Nephron progenitor cell (in vitro differentiated cells): ENCODE results near the gene CALML6.

ENCODE experiments used
- DNase-seq: peaks from one replicate; pipeline ENCODE4 v3.0.0; 2021
- H3K27ac Mint-ChIP-seq: 2 replicates; pipeline ENCODE4 v1.8.0; 2021; ENCODE audit warnings: mild to moderate bottlenecking, moderate library complexity, mixed read lengths
- H3K27me3 Mint-ChIP-seq: 2 replicates; pipeline ENCODE4 v1.8.0; 2021; ENCODE audit warnings: mild to moderate bottlenecking, low read depth, mixed read lengths; ENCODE audit not compliant: poor library complexity
- H3K36me3 Mint-ChIP-seq: 2 replicates; pipeline ENCODE4 v1.8.0; 2021; ENCODE audit warnings: low read depth, mixed read lengths
- H3K4me1 Mint-ChIP-seq: 2 replicates; pipeline ENCODE4 v1.8.0; 2021; ENCODE audit warnings: mixed read lengths
- H3K4me3 Mint-ChIP-seq: 2 replicates; pipeline ENCODE4 v1.8.0; 2021; ENCODE audit warnings: mild to moderate bottlenecking, moderate library complexity, mixed read lengths
- H3K9me3 Mint-ChIP-seq: 2 replicates; pipeline ENCODE4 v1.8.0; 2021; ENCODE audit warnings: mild to moderate bottlenecking, moderate library complexity, mixed read lengths
- TF ChIP-seq, protein P1 (sequence below): fragments of 200-600 bp; sonication (generic); IDR thresholded peaks from 2 replicates; pipeline ENCODE4 v1.5.0; 2021; ENCODE audit warnings: antibody characterized with exemption

CALML6 gene

GRCh38 chr1:1874901-1875300, 40.2 kb upstream of the CALML6 start:
- Mint-ChIP-seq H3K4me3 (no peak overlapping the region), H3K27ac (no peak overlapping the region), H3K36me3 (peaks cover 96% of the 10 kb centered on the region), H3K4me1 (peaks cover 15% of the 10 kb centered on the region), H3K27me3 (peaks cover 2% of the 10 kb centered on the region), H3K9me3 (peaks cover 74% of the 10 kb centered on the region)
- DNase-seq = no peak
- TF ChIP-seq, protein P1, sequence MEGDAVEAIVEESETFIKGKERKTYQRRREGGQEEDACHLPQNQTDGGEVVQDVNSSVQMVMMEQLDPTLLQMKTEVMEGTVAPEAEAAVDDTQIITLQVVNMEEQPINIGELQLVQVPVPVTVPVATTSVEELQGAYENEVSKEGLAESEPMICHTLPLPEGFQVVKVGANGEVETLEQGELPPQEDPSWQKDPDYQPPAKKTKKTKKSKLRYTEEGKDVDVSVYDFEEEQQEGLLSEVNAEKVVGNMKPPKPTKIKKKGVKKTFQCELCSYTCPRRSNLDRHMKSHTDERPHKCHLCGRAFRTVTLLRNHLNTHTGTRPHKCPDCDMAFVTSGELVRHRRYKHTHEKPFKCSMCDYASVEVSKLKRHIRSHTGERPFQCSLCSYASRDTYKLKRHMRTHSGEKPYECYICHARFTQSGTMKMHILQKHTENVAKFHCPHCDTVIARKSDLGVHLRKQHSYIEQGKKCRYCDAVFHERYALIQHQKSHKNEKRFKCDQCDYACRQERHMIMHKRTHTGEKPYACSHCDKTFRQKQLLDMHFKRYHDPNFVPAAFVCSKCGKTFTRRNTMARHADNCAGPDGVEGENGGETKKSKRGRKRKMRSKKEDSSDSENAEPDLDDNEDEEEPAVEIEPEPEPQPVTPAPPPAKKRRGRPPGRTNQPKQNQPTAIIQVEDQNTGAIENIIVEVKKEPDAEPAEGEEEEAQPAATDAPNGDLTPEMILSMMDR = no peak

DNA sequence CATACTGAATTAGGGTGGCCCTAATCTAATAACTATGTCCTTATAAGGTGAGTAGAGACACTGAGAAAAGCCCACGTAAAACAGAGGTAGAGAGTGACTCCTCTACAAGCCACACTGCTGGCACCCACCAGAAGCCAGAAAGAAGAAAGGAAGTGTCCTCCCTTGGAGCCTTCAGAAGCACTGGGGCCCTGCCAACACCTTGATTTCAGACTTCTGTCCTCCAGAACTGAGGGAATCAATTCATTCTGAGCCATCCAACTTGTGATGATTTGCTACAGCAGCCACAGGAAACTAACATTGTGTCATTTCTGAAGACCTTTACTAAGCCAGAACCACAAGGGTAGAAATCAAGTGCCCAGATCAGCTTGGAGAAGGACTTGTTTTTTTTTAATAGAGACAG, 39.1 kb upstream of the CALML6 start:
- DNase-seq = no peak
- peaks cover 20% of the 10 kb centered on the region for H3K4me1 Mint-ChIP-seq
- no peak overlapping the region for H3K4me3 Mint-ChIP-seq
- H3K27me3 Mint-ChIP-seq = peaks cover 2% of the 10 kb centered on the region
- peaks cover 93% of the 10 kb centered on the region for H3K36me3 Mint-ChIP-seq
- H3K27ac Mint-ChIP-seq = no peak overlapping the region
- TF ChIP-seq, protein P1 = no peak
- peaks cover 64% of the 10 kb centered on the region for H3K9me3 Mint-ChIP-seq

DNA sequence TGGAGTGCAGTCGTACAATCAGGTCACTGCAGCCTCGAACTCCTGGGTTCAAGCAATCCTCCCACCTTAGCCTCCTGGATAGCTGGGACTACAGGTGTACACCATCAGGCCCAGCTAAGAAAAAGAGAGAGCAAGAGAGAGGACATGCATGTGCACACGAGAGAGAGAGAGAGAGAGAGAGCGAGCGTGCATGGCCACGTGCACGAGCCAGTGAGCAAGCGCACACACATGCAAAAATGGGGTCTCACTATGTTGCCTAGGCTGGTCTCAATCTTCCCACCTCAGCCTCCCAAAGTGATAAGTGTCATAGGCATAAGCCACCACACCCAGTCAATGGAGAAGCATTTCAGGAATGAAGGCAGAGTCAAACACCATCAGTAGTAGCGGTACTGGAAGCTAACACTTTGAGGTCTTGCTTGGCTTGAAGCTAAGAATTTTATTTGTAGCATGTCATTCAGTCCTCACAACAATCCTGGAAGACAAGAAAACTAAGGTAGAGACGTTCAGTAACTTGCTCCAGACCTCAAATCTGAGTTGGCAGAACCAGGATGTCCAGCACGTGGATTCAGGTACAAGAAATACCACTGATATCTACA, 38.6 kb upstream of the CALML6 start:
- Mint-ChIP-seq H3K36me3 (peaks cover 93% of the 10 kb centered on the region), H3K9me3 (peaks cover 63% of the 10 kb centered on the region), H3K4me1 (peaks cover 25% of the 10 kb centered on the region), H3K27ac (no peak overlapping the region), H3K27me3 (peaks cover 2% of the 10 kb centered on the region), H3K4me3 (no peak overlapping the region)
- TF ChIP-seq, protein P1 = no peak
- no peak for DNase-seq

DNA sequence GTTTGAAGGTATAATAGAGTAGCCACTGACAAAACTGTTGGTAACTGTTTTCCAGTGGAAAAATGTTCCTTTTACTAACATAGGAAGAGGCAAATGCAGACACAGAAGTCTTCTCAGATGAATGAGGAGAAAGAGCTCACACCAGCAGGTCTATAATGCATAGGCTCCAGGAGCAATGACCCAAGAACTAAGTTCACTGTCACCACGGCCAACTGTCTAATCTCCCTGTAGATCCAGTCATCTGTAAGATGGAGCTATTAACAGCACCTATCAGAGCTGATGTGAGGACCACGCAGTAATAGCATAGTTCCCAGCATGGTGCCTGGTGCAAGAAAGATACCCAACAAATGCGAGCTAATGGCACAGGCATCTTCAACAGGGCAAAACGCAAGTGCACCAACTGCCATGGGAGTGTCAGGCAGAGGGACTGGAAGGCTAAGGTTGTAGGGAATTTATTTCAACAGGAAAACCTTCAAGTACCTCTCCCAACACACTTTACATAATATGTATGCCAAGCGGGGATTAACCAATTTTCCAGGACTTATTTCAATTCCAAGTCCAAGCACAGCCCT, 37.1 kb upstream of the CALML6 start:
- no peak overlapping the region for H3K4me3 Mint-ChIP-seq
- peak overlapping the region; percentile 91 for H3K27ac Mint-ChIP-seq
- peaks cover 33% of the 10 kb centered on the region for H3K4me1 Mint-ChIP-seq
- H3K9me3 Mint-ChIP-seq = peaks cover 53% of the 10 kb centered on the region
- H3K36me3 Mint-ChIP-seq = peaks cover 93% of the 10 kb centered on the region
- H3K27me3 Mint-ChIP-seq = peaks cover 2% of the 10 kb centered on the region
- DNase-seq = no peak
- TF ChIP-seq, protein P1 = no peak

DNA sequence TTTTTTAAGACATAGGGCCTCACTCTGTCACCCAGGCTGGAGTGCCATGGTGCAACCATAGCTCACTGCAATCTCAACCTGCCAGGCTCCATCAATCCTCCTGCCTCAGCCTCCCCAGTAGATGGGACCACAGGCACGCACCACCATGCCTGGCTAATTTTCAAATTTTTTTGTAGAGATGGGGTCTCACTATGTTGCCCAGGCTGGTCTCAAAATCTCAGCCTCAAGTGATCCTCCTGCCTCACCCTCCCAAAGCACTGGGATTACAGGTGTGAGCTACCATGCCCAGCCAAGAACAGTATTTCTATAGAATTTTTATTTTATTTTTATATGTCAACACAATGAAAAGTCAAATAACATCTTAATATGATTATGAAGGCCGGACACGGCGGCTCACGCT, 35.1 kb upstream of the CALML6 start:
- H3K27me3 Mint-ChIP-seq = peaks cover 2% of the 10 kb centered on the region
- peaks cover 44% of the 10 kb centered on the region for H3K9me3 Mint-ChIP-seq
- DNase-seq = no peak
- peaks cover 33% of the 10 kb centered on the region for H3K4me1 Mint-ChIP-seq
- H3K36me3 Mint-ChIP-seq = peaks cover 90% of the 10 kb centered on the region
- H3K4me3 Mint-ChIP-seq = no peak overlapping the region
- H3K27ac Mint-ChIP-seq = no peak overlapping the region
- TF ChIP-seq, protein P1 = no peak
